Measurements from ENCODE around the gene TMEM39A.

GRCh38 chr3:119417771-119418512 is 45.5 kb downstream of the TMEM39A start:
- TF ChIP-seq CTCF (IDR thresholded peaks at IDR 0.05) (no peak), EZH2 (IDR thresholded peaks at IDR 0.05; ENCODE audit: borderline replicate concordance, insufficient read depth, low read depth, low read length, poor library complexity, severe bottlenecking) (no peak)
